Measurements from ENCODE around the gene KCNJ1. TPM values are rescaled to one million over a fixed set of nuclear protein-coding genes. Genes with fewer than 3 reads are reported as not detected.

The KCNJ1 gene
- total RNA-seq, 4 donors from 2014 or later = 0.10 to 0.88 (median 0.42) TPM; not detected in 1

GRCh38 chr11:128913806-128914205 is 46.7 kb upstream of the KCNJ1 start:
- TF ChIP-seq, protein P1, sequence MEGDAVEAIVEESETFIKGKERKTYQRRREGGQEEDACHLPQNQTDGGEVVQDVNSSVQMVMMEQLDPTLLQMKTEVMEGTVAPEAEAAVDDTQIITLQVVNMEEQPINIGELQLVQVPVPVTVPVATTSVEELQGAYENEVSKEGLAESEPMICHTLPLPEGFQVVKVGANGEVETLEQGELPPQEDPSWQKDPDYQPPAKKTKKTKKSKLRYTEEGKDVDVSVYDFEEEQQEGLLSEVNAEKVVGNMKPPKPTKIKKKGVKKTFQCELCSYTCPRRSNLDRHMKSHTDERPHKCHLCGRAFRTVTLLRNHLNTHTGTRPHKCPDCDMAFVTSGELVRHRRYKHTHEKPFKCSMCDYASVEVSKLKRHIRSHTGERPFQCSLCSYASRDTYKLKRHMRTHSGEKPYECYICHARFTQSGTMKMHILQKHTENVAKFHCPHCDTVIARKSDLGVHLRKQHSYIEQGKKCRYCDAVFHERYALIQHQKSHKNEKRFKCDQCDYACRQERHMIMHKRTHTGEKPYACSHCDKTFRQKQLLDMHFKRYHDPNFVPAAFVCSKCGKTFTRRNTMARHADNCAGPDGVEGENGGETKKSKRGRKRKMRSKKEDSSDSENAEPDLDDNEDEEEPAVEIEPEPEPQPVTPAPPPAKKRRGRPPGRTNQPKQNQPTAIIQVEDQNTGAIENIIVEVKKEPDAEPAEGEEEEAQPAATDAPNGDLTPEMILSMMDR (IDR thresholded peaks at IDR 0.05) = no peak
- no peak for TF ChIP-seq POLR2A (IDR thresholded peaks at IDR 0.05)
- DNase-seq (ENCODE audit: low spot score in 2 of 2) = no peak
- intact Hi-C loops (cut with DNase I; ENCODE audit: low total_unique reads) = no loop called here
- H3K4me3 ChIP-seq (ENCODE audit: low read depth, poor library complexity, severe bottlenecking) = no peak overlapping the region
- 68 to 80% methylated on average over 5 of the region's 5 CpGs for WGBS, 2 donors

GRCh38 chr11:128911701-128912100 is 44.6 kb upstream of the KCNJ1 start:
- no peak for TF ChIP-seq POLR2A (IDR thresholded peaks at IDR 0.05)
- TF ChIP-seq, protein P1 (IDR thresholded peaks at IDR 0.05) = no peak
- 96% methylated on average over 18 of the region's 18 CpGs for WGBS, 2 donors
- H3K4me3 ChIP-seq (ENCODE audit: low read depth, poor library complexity, severe bottlenecking) = no peak overlapping the region
- intact Hi-C loops (cut with DNase I; ENCODE audit: low total_unique reads) = no loop called here
- no peak for DNase-seq (ENCODE audit: low spot score in 2 of 2)

DNA sequence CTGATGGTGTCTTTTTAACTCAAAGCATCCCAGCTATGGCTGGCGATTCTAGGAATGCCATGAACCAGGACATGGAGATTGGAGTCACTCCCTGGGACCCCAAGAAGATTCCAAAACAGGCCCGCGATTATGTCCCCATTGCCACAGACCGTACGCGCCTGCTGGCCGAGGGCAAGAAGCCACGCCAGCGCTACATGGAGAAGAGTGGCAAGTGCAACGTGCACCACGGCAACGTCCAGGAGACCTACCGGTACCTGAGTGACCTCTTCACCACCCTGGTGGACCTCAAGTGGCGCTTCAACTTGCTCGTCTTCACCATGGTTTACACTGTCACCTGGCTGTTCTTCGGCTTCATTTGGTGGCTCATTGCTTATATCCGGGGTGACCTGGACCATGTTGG is 44.1 kb upstream of the KCNJ1 start:
- no peak overlapping the region for H3K4me3 ChIP-seq (ENCODE audit: low read depth, poor library complexity, severe bottlenecking)
- WGBS, 2 donors = 95 to 99% methylated on average over 17 of the region's 17 CpGs
- TF ChIP-seq POLR2A (IDR thresholded peaks at IDR 0.05) = no peak
- TF ChIP-seq, protein P1 (IDR thresholded peaks at IDR 0.05) = no peak
- intact Hi-C loops (cut with DNase I; ENCODE audit: low total_unique reads) = no loop called here
- DNase-seq (ENCODE audit: low spot score in 2 of 2) = no peak

DNA sequence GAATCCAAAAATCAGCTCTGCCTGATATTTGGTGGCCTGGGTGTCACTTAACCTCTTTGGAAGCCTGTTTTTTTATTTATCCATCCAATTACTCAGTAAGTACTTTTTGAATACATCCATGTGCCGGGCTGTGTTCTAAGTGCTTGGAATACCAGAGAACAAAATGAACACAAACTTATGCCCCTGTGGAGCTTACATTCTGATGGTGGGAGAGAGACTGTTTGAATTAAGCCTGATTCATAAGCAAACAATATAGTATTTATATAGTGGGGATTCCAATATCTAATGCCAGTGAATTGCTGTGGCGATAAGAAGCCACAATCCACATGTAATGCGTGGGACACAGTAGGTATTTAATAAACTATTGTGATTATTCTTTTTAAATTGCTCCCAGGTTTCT is 43.5 kb upstream of the KCNJ1 start:
- intact Hi-C loops (cut with DNase I; ENCODE audit: low total_unique reads) = no loop called here
- 91 to 95% methylated on average over 3 of the region's 3 CpGs for WGBS, 2 donors
- TF ChIP-seq POLR2A (IDR thresholded peaks at IDR 0.05) = no peak
- TF ChIP-seq, protein P1 (IDR thresholded peaks at IDR 0.05) = no peak
- H3K4me3 ChIP-seq (ENCODE audit: low read depth, poor library complexity, severe bottlenecking) = no peak overlapping the region
- DNase-seq (ENCODE audit: low spot score in 2 of 2) = no peak

DNA sequence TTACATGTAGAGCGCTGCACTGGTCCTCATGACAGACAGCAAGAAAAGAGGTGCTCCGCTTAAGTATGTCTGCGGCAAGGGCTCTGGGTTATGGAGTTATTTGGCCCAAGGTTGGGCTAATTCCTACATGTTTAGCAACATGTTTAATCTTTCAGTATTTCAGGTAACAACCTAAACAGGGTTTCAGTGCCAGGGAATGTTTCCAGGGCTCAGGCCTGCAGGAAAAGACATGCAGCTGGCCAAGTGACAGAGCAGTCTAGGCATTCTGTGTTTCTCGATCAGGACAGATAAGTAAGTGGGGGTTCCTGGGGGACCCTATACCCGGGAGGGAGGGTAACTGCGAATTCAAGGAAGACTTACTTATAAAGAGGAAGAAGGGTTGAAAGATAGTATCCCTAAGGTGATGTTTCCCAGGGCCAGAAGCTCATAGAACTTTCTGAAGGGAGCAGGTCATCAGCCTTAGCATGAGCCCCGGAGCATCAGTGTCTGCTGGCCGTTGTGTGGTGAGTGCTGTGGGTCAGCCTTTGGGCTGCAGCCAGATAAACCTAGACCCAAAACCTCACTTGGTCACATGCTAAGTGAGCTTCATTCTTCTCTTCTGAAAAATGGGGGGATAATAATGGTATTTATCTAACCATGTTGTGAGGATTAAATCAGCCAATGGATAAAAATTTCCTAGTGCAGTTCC is 42.5 kb upstream of the KCNJ1 start:
- 44 to 52% methylated on average over 8 of the region's 8 CpGs for whole genome bisulfite sequencing, 2 donors
- TF ChIP-seq, protein P1 (IDR thresholded peaks at IDR 0.05) = no peak
- TF ChIP-seq POLR2A (IDR thresholded peaks at IDR 0.05) = no peak
- H3K4me3 ChIP-seq (ENCODE audit: low read depth, poor library complexity, severe bottlenecking) = no peak overlapping the region
- intact Hi-C loops (cut with DNase I; ENCODE audit: low total_unique reads) = no loop called here
- DNase-seq (ENCODE audit: low spot score in 2 of 2) = peak in 1 of 2 donors; percentile 53

All from lower leg skin (tissue), 4 donors.